Fibroblast of peridontal ligament (primary cell): ENCODE results near the gene COTL1.
"Not testable (repeated sequence)": the region's sequence is repeated elsewhere in the genome, so short reads cannot be mapped to it uniquely, and the experiment has no call there.

Experiments
- DNase-seq: peaks from one replicate; pipeline ENCODE4 v3.0.0-alpha.2; 2010; ENCODE audit errors: extremely low read depth

COTL1 gene

DNA sequence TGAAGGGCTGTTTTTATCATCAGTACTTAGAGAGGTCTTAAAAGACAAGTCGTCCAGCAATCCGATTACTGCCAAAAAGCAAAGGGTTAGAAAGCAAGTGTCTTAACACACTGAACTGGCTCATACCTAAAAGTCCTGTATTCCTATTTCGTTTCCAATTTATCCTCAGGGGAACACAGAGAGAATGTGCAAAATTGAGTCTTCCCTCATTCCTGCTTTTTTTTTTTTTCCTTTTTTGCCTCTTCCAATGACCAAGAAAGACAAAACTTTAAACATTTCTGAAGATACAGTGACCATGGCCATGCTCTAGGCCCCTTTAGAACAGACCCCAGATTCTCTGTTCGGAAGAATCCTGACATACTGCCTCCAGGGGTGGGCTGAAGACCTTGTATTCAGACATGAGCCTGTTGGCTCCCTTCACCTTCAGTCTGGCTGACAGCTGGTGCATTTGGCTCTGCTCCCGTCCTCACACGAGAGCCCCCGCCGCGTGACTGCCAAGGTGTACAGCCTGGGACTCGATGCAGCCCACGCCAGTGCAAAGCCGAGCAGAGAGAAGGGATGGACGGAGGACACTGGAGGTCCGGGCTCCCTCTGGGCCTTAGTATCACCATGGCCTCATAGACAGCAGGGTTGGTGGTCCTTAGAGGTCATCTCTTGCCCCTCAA, 47.0 kb downstream of the COTL1 start:
- DNase-seq, result no peak

DNA sequence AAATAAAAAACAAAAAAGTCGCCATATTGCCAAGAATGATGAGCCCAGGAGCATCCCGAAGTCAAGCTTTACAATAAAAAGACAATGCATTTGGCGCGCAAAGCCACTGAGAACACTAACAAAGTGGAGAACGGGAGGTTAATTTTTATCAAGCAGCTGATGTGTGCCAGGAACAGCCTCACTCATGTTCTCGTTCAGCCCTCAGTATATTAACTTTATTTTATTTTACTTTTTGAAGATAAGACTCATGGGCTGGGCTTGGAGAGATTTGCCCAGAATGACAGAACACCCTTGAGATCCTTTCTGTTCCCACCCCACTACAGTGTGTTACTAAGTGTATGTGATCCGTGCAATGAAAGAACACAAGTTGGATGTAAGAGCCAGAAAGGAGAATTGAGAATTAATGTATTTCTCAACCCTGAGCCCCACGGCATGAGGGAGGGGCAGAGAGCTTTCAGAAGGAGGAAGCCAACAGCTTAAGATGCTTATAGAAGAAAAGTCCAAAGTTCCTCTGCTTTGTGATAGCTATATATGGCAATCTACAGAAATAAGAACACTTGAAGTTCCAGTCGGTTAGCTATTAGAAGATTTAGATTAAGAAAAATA, 48.4 kb downstream of the COTL1 start:
- DNase-seq, result no peak

DNA sequence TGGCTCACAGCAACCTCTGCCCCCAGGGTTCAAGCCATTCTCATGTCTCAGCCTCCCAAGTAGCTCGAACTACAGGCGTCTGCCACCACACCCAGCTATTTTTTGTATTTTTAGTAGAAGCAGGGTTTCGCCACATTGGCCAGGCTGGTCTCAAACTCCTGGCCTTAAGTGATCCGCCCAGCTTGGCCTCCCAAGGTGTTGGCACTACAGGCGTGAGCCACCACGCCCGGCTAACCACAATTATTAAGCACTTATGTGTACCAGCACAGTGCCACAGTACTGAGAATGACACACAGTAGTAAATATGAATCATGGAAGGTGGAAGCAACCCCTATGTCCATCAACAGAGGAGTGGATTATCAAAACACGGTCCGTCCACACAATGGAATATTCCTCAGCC, 49.8 kb downstream of the COTL1 start:
- no peak for DNase-seq

DNA sequence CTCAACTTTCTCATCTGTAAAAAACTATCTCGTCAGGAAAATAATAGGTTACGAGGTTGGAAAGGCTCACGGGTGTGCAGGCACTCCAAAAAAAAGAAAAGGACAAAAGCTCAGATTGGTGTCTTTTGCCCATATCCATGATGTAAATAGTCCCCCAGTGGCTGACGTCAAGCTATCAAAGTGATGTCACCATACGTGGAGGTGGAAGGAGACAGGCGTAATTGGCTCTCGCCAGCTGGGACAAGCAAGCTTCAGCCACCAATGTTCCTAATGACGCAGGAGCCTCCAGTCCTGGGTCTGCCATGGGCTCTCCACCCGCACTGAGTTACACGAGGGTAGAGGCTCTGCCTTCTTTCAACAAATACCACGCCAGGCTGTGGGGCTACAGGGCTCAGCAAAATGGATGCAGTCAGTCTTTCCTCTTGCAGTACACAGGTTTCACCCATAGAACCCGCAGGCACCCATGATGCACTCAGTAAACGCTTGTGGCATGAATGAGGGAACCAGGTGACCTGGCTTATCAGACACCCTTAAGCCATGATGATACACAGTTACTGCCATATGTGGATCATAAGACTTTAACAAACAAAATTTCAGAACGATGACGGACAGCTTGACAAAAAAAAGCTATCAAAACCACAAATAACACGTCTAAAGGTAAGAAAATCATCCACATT, 50.5 kb downstream of the COTL1 start:
- no peak for DNase-seq

DNA sequence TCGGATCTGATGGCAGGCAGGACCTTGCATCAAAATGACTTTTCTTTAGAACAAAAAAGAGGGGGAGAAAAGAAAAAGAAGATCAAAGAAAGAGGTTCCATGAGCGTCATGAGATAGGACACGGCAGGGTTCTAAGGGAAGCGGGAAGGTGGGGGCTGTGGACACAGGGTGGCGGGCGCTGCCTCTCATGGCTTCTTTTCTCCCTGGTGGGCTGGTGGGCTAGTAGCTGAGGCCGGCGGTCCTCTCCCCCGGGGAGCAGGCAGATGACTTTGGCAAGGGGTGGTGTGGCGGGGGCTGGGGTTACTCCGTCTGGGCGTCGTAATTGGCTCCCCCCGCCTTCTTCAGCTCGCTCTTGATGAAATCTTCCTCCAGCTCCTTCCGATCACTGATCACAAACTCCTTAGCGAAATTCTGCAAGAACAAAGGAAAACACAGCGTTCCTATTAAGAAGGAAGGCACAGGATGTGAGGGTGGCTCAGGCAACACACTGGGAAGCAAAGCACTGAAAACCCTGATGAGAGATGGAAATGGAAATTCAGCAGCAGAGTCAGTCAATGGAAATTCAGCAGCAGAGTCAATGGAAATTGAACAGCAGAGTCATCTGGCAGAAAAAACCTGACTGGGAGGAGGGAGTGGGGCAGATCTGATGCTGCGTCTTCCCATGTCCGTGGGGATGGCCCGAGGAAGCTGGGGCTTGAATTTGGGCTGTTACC, 51.2 kb downstream of the COTL1 start:
- DNase-seq, result no peak

DNA sequence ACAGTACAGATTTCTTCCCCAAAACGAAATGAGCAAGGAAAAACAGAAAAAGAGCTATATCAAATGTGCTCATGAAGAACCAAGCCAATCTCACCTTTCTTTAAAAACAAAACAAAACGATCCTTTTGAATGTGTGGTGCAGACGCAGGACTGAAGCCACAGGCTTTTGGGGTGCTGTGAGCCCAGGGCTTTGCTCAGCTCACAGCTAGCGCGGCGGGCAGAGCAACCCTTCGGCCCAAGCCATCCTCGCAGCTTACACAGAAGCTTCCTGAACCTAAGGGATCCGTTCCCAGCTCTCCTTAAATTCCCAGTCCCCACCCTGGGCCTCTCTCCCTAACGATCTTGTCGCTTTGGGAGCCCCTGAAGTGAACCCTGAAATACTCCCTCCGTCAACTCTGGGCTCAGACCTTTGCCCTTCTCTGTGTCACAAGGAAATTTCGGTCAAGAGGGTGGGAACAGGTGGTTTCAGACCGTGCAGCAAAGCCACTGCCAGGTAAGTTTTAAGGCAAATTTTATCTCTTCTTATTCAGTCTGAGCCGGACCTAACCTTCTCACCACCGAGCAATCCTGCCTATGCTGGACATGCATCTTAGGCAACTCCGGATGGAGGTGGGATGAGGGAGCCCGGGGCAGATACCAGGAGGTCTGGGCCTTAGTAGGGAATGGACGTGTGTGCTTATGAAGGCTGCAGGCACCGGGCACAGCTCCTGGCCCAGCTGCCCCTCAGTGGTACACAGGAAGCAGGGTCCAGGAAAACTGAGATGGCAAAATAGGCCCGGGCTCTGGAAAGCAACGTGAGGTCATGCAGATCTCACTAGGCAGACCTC, 52.0 kb downstream of the COTL1 start:
- no peak for DNase-seq

DNA sequence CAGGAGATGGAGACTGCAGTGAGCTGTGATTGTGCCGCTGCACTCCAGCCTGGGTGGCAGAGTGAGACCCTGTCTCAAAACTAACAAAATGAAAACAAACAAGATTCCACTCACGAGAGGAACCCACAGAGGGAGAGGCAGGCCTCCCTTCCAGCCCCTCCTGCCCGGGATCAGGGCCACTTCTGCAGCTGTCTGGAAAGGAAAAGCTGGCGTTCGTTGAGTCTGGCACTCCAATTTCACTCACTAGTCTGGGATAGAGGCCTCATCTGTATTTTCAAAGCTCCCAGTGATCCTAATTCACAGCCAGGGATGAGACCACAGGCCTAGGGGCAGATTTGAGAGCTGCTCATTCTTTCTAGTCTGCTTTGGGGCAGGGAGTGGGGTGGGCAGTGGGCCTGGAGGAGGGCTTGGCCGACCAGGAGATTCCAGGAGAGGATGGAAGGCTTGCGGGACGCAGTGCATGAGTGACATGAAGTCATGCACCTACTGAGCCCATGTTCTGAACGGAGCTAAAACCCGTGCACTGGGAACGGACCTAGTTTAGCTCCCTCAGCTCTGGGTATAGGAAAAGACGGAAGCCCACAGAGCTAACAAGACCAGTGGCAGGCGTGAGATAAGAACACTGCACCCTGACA, 54.0 kb downstream of the COTL1 start:
- no peak for DNase-seq

DNA sequence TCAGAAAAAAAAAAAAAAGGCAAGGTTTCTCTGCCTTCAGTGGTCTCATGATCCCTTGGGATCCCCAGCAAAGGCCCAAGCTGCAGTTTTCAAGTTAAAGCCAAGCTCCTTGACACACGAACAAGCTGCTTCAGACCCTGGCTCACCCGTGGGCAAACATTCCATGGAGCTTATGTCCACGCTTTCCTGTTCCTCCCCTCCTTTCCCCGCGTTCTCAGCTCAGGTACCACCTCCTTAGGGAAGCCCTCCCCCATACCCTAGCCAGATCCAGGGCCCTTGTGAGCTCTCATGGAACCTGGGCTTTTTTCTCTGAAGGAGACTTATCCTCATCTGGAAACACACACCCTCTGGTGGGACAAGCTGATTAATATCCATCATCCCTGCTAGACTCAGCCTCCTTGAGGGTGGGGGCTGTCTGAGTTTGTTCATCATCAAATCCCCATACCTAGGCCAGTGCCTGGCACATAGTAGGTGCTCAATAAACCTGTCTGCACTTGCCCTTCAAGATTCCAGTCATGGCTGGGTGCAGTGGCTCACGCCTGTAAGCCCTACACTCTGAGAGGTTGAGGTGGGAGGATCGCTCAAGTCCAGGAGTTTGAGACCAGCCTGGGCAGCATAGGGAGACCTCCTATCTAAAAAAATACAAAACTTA, 54.7 kb downstream of the COTL1 start:
- no peak for DNase-seq

DNA sequence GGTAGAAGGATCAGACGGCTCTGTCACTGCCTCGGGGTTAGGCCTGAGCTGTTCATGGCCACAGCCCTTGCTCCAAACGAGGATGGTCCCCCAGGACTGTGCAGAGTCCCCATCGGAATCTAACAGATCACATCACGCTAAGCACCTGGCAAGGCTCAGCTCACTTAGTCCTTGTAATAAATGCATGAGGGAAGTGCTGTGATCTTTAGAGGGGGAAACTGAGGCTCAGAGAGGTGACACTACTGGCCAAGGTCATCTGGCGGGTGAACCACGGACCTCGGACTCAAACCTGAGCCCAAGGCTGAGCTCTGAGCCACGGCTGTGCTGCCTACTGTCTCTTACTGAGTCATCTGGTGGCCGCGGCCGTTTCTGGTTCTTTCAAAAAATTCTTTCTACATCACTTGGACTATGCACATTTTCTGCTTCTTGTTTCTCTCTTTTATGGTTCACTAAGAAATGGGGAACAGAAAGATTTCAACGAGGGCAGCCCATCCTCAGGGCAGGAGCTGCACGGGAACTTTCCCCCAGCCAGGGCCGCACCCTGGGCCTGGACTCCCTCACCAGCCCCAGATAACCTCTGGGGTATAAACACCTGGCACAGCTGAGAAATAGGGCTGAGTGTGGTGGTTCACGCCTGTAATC, 55.6 kb downstream of the COTL1 start:
- no peak for DNase-seq

DNA sequence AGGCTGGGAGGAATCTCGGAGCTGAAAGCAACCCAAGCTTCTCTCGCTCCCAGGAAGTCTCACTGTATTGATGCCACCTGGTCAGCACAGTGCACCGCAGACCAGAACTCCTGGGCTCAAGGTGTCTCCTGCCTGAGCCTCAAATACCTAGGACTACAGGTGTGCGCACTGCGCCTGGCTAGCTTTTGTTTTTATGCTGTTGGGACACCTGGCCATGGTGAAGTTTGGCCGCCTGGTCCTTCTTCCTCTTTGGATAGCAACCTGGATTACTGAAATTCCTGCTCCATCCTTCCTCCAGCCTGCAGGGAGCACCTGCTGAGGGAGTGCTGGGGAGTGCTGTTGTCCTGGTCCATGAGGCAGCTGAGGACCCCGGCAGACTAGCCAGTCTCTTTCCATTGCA, 56.6 kb downstream of the COTL1 start:
- no peak for DNase-seq

DNA sequence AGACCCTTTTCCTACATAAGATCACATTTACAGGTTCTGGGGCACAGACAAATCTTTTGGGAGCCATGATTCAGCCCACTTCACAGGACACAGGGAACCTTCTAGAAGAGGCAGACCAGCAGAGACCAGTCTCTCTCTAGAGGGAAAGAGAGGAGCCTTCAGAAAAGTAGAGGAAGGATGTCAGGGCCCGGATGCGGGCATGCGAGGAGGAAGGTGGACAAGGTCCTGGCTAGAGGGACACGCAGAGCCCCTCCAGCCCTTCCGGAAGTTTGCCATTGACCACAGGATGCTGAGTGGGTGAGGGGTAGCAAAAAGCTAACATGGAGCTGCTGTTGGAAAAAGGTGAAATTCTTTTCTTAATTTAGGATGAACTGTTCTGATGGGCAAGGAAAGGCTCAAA, 57.6 kb downstream of the COTL1 start:
- DNase-seq, result no peak

DNA sequence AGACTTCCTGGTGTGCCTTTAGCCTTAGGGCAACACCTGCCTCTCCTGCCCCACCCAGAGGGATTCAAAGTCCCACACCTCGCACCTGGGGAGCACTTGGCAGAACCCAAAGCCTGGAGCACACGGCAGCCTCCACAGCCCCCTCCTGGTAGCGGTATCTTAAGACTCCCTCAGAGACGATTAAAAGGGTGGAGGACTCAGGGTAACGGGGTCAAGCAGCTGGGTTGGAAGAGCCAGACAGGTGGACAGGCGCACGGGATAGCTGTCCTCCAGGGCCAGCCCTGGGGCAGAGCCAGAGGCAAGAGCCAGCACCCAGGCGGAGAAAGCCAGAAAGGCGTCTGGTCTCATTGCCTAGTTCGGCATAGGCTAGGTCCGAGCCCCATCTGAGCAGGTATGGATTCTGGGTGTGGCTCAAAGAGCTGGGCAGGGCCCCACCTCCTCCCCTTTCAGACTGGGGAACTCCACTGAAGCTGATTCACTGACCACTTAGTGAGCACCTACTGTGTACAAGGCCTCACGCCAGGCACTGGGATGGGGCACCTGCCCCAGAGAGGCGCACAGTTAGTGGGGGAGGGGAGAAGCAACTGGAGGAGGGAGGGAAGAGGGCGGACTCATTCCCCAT, 58.5 kb downstream of the COTL1 start:
- no peak for DNase-seq

DNA sequence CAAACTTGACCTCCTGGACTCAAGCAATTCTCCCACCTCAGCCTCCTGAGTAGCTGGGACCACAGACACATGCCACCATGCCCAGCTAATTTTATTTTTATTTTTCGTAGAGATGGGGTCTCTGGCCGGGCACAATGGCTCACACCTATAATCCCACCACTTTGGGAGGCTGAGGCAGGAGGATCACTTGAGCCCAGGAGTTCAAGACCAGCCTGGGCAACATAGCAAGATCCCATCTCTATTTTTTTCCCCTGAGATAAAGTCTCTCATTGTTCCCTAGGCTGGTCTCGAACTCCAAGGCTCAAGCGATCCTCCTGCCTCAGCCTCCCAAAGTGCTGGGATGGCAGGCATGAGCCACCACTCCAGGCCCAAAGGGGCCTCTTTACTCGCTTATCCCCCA, 59.0 kb downstream of the COTL1 start:
- DNase-seq, result not testable (repeated sequence)

DNA sequence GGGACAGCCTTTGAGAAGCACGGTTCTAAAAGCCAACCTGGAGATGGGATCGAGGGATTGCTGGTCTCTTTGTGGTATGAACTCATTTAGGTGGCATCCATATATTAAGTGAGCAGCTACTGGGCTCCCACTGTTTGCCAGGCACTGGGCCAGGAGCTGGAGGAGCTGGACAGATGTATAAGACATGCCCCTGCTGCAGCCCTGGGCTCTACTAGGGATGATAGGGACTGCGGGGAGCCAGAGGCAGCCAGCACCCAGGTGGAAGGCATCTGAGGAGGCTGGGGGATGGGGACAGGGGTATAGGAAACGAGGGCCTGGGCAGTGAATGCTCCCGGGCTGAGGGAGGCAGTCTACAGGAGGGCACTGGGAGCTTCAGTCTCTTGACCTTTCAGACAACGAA, 60.4 kb downstream of the COTL1 start:
- DNase-seq, result no peak

DNA sequence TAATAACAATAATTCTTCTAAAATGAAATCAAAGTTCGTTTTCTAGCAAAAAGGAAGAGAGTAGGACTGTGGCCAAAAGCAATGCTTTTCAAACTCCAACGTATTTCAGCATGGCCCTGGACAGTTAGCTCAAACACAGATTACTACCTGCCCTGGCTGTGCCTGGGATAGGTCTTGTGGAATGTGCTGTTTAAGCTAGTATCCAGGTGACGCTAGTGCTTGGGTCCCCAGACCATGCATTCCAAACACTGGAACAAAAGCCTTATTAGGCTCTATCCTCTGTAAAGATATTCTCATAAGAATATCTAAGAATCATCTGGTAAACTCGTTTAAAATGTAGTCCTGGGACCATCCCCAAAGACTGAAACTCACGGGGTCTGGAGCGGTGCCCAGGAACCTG, 60.8 kb downstream of the COTL1 start:
- no peak for DNase-seq

DNA sequence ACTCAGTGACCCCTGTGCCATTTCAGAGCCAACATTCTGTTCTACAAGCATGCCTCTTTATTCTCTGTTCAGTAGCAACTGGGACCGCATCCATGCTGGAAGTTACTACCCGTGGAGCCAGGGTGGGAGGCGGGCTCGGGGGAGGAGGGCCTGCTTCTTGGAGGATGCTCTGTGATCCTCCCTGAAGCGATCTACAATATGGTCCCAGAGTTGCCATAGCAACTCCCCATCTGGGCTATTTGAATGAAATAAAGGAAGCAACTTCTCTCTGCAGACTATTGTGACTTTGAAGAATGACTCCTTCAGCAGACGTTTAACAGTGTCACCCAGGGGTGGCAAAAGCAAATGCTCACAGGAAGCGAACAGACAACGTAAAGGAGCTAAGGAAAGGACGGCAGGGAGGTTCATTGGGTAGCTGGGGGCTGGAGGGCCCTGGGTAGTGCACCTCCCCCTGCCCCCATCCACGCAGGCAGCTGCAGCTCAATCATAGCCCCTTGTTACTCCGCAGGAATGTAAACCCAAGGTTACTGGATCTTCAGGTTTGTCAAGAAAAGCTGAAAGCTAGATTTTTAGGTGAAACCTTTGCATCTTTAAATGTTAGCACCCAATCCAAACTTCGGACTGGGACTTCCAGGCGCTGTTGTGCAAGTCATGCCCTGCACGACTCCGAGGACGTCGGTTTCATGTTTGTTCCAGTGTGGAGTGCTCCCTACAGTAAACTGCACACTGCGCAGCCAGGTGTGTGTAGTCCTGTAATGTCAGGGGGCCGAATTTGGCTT, 62.3 kb downstream of the COTL1 start:
- no peak for DNase-seq

DNA sequence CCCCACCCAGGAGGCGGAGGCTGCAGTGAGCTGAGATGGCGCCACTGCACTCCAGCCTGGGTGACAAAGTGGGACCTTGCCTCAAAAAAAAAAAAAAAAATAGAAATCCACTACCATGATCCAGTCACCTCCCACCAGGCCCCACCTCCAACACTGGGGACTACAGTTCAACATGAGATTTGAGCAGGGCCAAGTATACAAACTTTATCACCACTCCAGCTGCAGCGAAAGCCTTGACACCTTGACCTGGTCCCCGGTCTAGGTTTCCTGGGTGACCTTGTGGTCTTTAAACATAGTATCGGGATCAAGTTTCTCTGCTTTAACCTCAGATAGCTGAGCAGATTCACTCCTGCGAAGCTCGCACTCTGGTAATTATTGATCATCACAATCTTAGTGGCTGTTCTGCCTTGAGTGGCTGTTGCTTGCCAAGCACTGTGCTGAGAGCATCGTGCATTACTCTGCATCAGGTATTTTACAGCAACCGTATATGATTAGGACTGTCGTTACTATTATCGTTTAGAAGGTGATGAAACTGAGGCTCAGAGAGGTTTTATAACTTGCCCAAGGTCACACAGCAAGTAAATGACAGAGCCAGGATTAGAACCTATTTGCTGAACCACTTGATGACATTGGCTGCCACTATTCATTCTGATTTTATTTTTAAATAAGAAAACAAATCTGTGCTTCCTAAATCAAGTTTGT, 63.1 kb downstream of the COTL1 start:
- DNase-seq, result no peak

DNA sequence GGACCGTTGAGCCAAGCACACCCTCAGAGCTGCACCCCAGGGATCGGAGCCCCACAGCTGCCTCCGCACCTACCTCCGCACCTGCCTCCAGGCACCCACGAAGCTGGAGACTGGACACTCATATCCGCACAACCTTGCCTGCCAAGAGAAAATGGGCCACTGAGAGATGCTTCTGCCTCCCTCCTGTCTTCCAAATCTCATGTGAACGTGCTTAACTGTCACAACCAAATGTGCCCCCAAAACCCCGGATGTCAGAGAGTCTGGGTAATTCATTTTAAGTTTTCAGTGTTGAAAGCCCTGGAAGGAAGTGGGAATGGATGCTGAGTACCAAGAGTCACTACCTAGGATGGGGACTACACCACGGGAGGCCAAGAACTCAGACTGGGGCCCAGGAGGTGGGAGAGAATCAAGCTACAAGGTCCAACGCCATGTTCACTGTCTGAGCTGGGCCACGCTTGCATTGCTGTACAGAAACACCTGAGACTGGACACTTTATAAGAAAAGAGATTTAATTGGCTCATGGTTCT, 63.9 kb downstream of the COTL1 start:
- no peak for DNase-seq
